Measurements from ENCODE around the gene CMTM7. TPM values are rescaled to one million over a fixed set of nuclear protein-coding genes. Genes with fewer than 3 reads are reported as not detected.

The CMTM7 gene
- polyA plus RNA-seq, 1 of the 3 experiments (the other 2 are of a cell fraction) = 50.1 TPM

DNA sequence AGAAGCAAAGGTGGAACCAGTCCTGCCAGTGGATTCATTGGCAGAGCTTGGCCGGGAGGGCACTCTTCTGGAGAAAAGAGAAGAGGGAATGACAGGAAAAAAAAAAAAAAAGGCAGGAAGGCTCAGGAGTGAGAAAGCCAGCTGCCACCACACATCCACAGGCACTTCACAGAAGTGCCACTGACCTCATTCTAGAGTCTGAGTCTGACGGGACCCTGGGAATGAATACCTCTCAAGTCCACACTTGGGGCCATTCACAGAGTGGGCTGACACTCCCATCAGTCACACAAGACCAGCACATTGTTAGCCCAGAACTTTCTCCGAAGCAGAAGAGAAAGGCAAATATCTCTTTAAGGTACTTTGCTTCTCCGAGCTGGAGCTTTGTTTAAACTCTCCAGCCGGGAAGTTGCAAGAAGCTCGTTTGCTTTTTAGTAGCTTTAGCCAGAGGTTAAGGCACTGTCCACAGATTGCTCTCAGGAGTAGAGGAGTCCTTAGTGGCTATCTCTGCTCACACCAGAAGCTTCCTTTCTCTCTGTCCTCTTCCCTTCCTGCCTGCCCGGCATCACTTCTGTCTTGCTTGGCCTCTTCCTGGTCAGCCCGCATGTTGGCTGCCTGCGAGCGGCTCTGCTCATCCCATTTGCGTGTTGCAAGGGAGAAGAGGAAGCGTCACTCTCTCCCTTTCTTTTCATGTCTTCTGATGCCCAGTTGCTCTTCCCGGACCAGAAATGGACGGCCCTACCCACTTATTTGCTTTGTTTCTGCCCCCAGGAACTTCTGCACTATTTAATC lies 57.2 kb downstream of the CMTM7 start:
- 93% methylated on average over 13 of the region's 14 CpGs for WGBS (ENCODE audit: low lambda C conversion rate)
- POLR2A ChIA-PET = no interaction called here
- H3F3A ChIP-seq (replicated peaks; ENCODE audit: insufficient read depth) = no peaks in the 10 kb centered on the region
- no peak overlapping the region for H3K4me3 ChIP-seq (ENCODE audit: low read depth in 2 of 2, low read length in 1 of 2)
- H4K20me1 ChIP-seq (ENCODE audit: insufficient read depth) = no peaks in the 10 kb centered on the region
- peaks cover 17 to 18% of the 10 kb centered on the region in 2 experiments for H3K36me3 ChIP-seq (replicated peaks in 1 of 2; ENCODE audit: control insufficient read depth in 1 of 2, insufficient read depth in 2 of 2, low read length in 1 of 2)
- no peak overlapping the region for H2AFZ ChIP-seq (ENCODE audit: low read depth)
- H3K9me2 ChIP-seq = no peaks in the 10 kb centered on the region
- H3K27me3 ChIP-seq (ENCODE audit: insufficient read depth) = no peaks in the 10 kb centered on the region
- TF ChIP-seq MEF2A (IDR thresholded peaks at IDR 0.05; ENCODE audit: borderline replicate concordance, low read depth) = no peak
- TF ChIP-seq EZH2phosphoT487 (IDR thresholded peaks at IDR 0.05; ENCODE audit: borderline replicate concordance, low read depth) = no peak
- no peak for TF ChIP-seq FOXJ3 (CRISPR knock-in tag; IDR thresholded peaks at IDR 0.05)
- TF ChIP-seq POLR2AphosphoS5 (IDR thresholded peaks at IDR 0.05; ENCODE audit: low read depth, low read length) = no peak
- TF ChIP-seq FOXM1 (IDR thresholded peaks at IDR 0.05; ENCODE audit: low read depth) = no peak
- no peak for TF ChIP-seq GATA2 (CRISPR knock-in tag; IDR thresholded peaks at IDR 0.05)
- TF ChIP-seq YY1 (IDR thresholded peaks at IDR 0.05; ENCODE audit: low read depth) = no peak
- TF ChIP-seq, protein P1, sequence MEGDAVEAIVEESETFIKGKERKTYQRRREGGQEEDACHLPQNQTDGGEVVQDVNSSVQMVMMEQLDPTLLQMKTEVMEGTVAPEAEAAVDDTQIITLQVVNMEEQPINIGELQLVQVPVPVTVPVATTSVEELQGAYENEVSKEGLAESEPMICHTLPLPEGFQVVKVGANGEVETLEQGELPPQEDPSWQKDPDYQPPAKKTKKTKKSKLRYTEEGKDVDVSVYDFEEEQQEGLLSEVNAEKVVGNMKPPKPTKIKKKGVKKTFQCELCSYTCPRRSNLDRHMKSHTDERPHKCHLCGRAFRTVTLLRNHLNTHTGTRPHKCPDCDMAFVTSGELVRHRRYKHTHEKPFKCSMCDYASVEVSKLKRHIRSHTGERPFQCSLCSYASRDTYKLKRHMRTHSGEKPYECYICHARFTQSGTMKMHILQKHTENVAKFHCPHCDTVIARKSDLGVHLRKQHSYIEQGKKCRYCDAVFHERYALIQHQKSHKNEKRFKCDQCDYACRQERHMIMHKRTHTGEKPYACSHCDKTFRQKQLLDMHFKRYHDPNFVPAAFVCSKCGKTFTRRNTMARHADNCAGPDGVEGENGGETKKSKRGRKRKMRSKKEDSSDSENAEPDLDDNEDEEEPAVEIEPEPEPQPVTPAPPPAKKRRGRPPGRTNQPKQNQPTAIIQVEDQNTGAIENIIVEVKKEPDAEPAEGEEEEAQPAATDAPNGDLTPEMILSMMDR (IDR thresholded peaks at IDR 0.05) = no peak
- TF ChIP-seq, protein P2, sequence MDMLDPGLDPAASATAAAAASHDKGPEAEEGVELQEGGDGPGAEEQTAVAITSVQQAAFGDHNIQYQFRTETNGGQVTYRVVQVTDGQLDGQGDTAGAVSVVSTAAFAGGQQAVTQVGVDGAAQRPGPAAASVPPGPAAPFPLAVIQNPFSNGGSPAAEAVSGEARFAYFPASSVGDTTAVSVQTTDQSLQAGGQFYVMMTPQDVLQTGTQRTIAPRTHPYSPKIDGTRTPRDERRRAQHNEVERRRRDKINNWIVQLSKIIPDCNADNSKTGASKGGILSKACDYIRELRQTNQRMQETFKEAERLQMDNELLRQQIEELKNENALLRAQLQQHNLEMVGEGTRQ (IDR thresholded peaks at IDR 0.05; ENCODE audit: borderline replicate concordance, low read depth, low read length) = no peak
- no peak for DNase-seq
- no peak overlapping the region for H3K4me2 ChIP-seq
- H3K9ac ChIP-seq = no peak overlapping the region
- H3K4me1 ChIP-seq (ENCODE audit: control insufficient read depth in 1 of 2, insufficient read depth in 2 of 2, low read depth in 1 of 2, low read length in 1 of 2) = peaks cover 0 to 3% of the 10 kb centered on the region in 2 experiments; a peak in 3 of 4 replicates
- no peak overlapping the region for H3K27ac ChIP-seq (ENCODE audit: low read depth in 2 of 2, low read length in 1 of 2)
- CTCF ChIA-PET = interaction anchor here (1.1 to 6.5 kb wide), 3 partner anchors 9 to 24 kb away, joined by 3 to 44 read pairs (median 6); no protein-coding TSS in a partner anchor
- no peaks in the 10 kb centered on the region for H3K79me2 ChIP-seq (ENCODE audit: insufficient read depth)
- H3K9me3 ChIP-seq = peaks cover 12% of the 10 kb centered on the region; the same call in 1 of the 2 replicates

DNA sequence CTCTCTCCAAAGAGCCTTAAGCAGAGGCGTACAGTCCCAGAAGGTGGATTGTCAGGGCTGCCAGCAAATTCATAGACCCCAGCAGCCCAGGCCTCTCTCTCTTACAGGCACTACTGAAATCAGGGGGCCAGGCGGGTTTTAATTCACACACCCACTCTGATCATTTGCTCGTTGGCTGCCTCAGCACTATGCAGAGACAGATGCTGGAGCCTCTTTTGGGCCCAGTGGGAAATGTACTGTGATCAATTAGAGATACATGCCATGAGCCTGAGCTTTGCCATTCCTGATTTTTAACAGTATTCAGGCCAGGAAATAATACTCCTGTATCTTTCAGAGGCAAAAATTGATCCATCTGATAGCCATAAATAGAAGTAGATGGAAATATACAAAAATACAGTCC lies 58.0 kb downstream of the CMTM7 start:
- no peaks in the 10 kb centered on the region for H3F3A ChIP-seq (replicated peaks; ENCODE audit: insufficient read depth)

More for the DNA sequence above, 58.0 kb downstream of the CMTM7 start:
- Histone ChIP-seq H4K20me1 (ENCODE audit: insufficient read depth) (no peaks in the 10 kb centered on the region), H3K27me3 (ENCODE audit: insufficient read depth) (no peaks in the 10 kb centered on the region), H2AFZ (ENCODE audit: low read depth) (no peak overlapping the region), H3K27ac (ENCODE audit: low read depth in 2 of 2, low read length in 1 of 2) (no peak overlapping the region), H3K36me3 (replicated peaks in 1 of 2; ENCODE audit: control insufficient read depth in 1 of 2, insufficient read depth in 2 of 2, low read length in 1 of 2) (peaks cover 10 to 17% of the 10 kb centered on the region in 2 experiments), H3K9me3 (peaks cover 11% of the 10 kb centered on the region; the same call in 1 of the 2 replicates), H3K4me2 (no peak overlapping the region), H3K79me2 (ENCODE audit: insufficient read depth) (no peaks in the 10 kb centered on the region), H3K4me1 (ENCODE audit: control insufficient read depth in 1 of 2, insufficient read depth in 2 of 2, low read depth in 1 of 2, low read length in 1 of 2) (peaks cover 0 to 3% of the 10 kb centered on the region in 2 experiments; a peak in 3 of 4 replicates), H3K4me3 (ENCODE audit: low read depth in 2 of 2, low read length in 1 of 2) (no peak overlapping the region), H3K9me2 (no peaks in the 10 kb centered on the region), H3K9ac (no peak overlapping the region)
- ChIA-PET POLR2A (interaction anchor here (0.8 kb wide), 1 partner anchor 27 kb away, joined by 3 read pairs; no protein-coding TSS in a partner anchor), CTCF (interaction anchor here (1.0 to 6.5 kb wide), 4 partner anchors 8 to 431 kb away, joined by 3 to 44 read pairs (median 6); no protein-coding TSS in a partner anchor)
- DNase-seq = peak; percentile 43
- WGBS (ENCODE audit: low lambda C conversion rate) = 100% methylated on average over 3 of the region's 3 CpGs
- TF ChIP-seq TEAD4 (IDR thresholded peaks at IDR 0.05; ENCODE audit: borderline replicate concordance, insufficient read depth) (no peak), NFIC (IDR thresholded peaks at IDR 0.05; ENCODE audit: borderline replicate concordance) (no peak), TCF12 (IDR thresholded peaks at IDR 0.05) (no peak), NRF1 (IDR thresholded peaks at IDR 0.05; ENCODE audit: low read depth, low read length) (no peak), FOXM1 (IDR thresholded peaks at IDR 0.05; ENCODE audit: low read depth) (no peak), TAF1 (IDR thresholded peaks at IDR 0.05; ENCODE audit: borderline replicate concordance, low read depth, low read length) (no peak), POLR2AphosphoS5 (IDR thresholded peaks at IDR 0.05; ENCODE audit: low read depth, low read length) (no peak), SMC3 (IDR thresholded peaks at IDR 0.05; ENCODE audit: low read depth, low read length) (no peak), GATA2 (CRISPR knock-in tag; IDR thresholded peaks at IDR 0.05) (no peak; the same call in 1 of the 2 replicates)
- TF ChIP-seq, protein P3, sequence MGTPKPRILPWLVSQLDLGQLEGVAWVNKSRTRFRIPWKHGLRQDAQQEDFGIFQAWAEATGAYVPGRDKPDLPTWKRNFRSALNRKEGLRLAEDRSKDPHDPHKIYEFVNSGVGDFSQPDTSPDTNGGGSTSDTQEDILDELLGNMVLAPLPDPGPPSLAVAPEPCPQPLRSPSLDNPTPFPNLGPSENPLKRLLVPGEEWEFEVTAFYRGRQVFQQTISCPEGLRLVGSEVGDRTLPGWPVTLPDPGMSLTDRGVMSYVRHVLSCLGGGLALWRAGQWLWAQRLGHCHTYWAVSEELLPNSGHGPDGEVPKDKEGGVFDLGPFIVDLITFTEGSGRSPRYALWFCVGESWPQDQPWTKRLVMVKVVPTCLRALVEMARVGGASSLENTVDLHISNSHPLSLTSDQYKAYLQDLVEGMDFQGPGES (IDR thresholded peaks at IDR 0.05; ENCODE audit: low read depth, low read length) = no peak
- TF ChIP-seq, protein P2 (IDR thresholded peaks at IDR 0.05; ENCODE audit: borderline replicate concordance, low read depth, low read length) = no peak

Measured in SK-N-SH (cell line).